HepG2 (cell line): ENCODE data around the gene USP7. TPM values are rescaled to one million over a fixed set of nuclear protein-coding genes. Genes with fewer than 3 reads are reported as not detected.

Experiments
- DR1 ChIP-seq: sonication (generic); formaldehyde crosslinking; IDR thresholded peaks from 2 replicates; pipeline ENCODE4 v1.8.0; 2021; ENCODE audit warnings: mild to moderate bottlenecking, missing genetic modification reagents, inconsistent platforms
- FOXA1 ChIP-seq, 2 experiments: fragments of 450-650 bp in 1 of 2; sonication (generic) in 1 of 2; formaldehyde crosslinking in 1 of 2; IDR thresholded peaks; 2 replicates each; pipeline versions ENCODE4 v1.4.0 to v1.6.1; 2016 to 2020; ENCODE audit warnings: missing genetic modification reagents in 1 of 2
- FOXM1 ChIP-seq: sonication (generic); formaldehyde crosslinking; IDR thresholded peaks from 2 replicates; pipeline ENCODE4 v1.5.0; 2020; ENCODE audit warnings: missing genetic modification reagents
- HNRNPLL ChIP-seq: fragments of 200-400 bp; formaldehyde crosslinking; IDR thresholded peaks from 2 replicates; pipeline ENCODE4 v1.6.1; 2017; ENCODE audit warnings: mild to moderate bottlenecking, low read depth, low read length; ENCODE audit not compliant: poor library complexity, severe bottlenecking
- HOXA5 ChIP-seq: sonication (generic); formaldehyde crosslinking; IDR thresholded peaks from 2 replicates; pipeline ENCODE4 v1.4.0; 2020; ENCODE audit warnings: missing genetic modification reagents
- MAFF ChIP-seq: IDR thresholded peaks from 2 replicates; pipeline ENCODE4 v1.6.1; 2011; ENCODE audit warnings: low read depth, low read length, improper control_type of control experiment
- NRL ChIP-seq: sonication (generic); formaldehyde crosslinking; IDR thresholded peaks from 2 replicates; pipeline ENCODE4 v1.5.0; 2020; ENCODE audit warnings: missing genetic modification reagents, mild to moderate bottlenecking, moderate library complexity, borderline replicate concordance
- SATB2 ChIP-seq: sonication (generic); formaldehyde crosslinking; IDR thresholded peaks from 2 replicates; pipeline ENCODE4 v1.5.0; 2020; ENCODE audit warnings: missing genetic modification reagents
- TCF7L2 ChIP-seq: IDR thresholded peaks from 2 replicates; pipeline ENCODE4 v1.6.1; 2011; ENCODE audit warnings: mild to moderate bottlenecking, low read depth, low read length, moderate library complexity
- ZFY ChIP-seq: sonication (generic); formaldehyde crosslinking; IDR thresholded peaks from 2 replicates; pipeline ENCODE4 v1.4.0; 2020; ENCODE audit warnings: missing genetic modification reagents
- ZFYVE20 ChIP-seq: sonication (generic); formaldehyde crosslinking; IDR thresholded peaks from 2 replicates; pipeline ENCODE4 v1.8.0; 2023; ENCODE audit warnings: low read depth, mild to moderate bottlenecking, moderate library complexity, missing genetic modification reagents, borderline replicate concordance
- ZNF235 ChIP-seq: sonication (generic); formaldehyde crosslinking; IDR thresholded peaks from 2 replicates; pipeline ENCODE4 v1.8.1; 2023; ENCODE audit warnings: mild to moderate bottlenecking, missing genetic modification reagents, borderline replicate concordance
- ZNF296 ChIP-seq: sonication (generic); formaldehyde crosslinking; conservative IDR thresholded peaks from 2 replicates; pipeline ENCODE4 v1.5.0; 2020; ENCODE audit warnings: mild to moderate bottlenecking, missing genetic modification reagents
- ZNF451 ChIP-seq: sonication (generic); formaldehyde crosslinking; IDR thresholded peaks from 2 replicates; pipeline ENCODE4 v1.5.0; 2020; ENCODE audit warnings: mild to moderate bottlenecking, missing genetic modification reagents
- ZNF615 ChIP-seq: sonication (generic); formaldehyde crosslinking; IDR thresholded peaks from 2 replicates; pipeline ENCODE4 v1.5.0; 2020; ENCODE audit warnings: mild to moderate bottlenecking, missing genetic modification reagents, borderline replicate concordance
- ZNF746 ChIP-seq: sonication (generic); formaldehyde crosslinking; IDR thresholded peaks from 2 replicates; pipeline ENCODE4 v1.8.0; 2022; ENCODE audit warnings: mild to moderate bottlenecking, missing genetic modification reagents
- ZNF773 ChIP-seq: sonication (generic); formaldehyde crosslinking; IDR thresholded peaks from 2 replicates; pipeline ENCODE4 v1.4.0; 2020; ENCODE audit warnings: missing genetic modification reagents, borderline replicate concordance
- ZNF792 ChIP-seq: IDR thresholded peaks from 2 replicates; pipeline ENCODE4 v1.6.1; 2016
- polyA plus RNA-seq, 8 experiments: library from polyadenylated mRNA; depleted of rRNA in 3 of 8; stranded (reverse) in 7 of 8; unstranded in 1 of 8; fragments of >200 nt; fragmentation: Illumina TruSeq in 4 of 8; extraction: Trizol in 4 of 8; gene quantifications; 2 replicates each; pipeline versions ENCODE4 v1.2.1 to v1.2.3, GENCODE V29; 2011 to 2016; ENCODE audit warnings: low read depth in 4 of 8, missing spikeins in 1 of 8, mixed read lengths in 1 of 8; ENCODE audit not compliant: insufficient read depth in 1 of 8
- total RNA-seq, 5 experiments: library from RNA; depleted of rRNA; stranded (reverse); fragments of >200 nt; fragmentation: Illumina TruSeq; extraction: Trizol; gene quantifications; 2 replicates each; pipeline ENCODE4 v1.2.3, GENCODE V29; 2016; ENCODE audit warnings: low read depth in 1 of 5
- TF ChIP-seq, protein P1 (sequence below): sonication (generic); formaldehyde crosslinking; IDR thresholded peaks from 2 replicates; pipeline ENCODE4 v1.8.1; 2023; ENCODE audit warnings: mild to moderate bottlenecking, missing genetic modification reagents
- TF ChIP-seq, protein P2 (sequence below): sonication (generic); formaldehyde crosslinking; IDR thresholded peaks from 2 replicates; pipeline ENCODE4 v1.4.0; 2020; ENCODE audit warnings: mild to moderate bottlenecking, missing genetic modification reagents

Gene USP7
- total and polyA plus RNA-seq, 2 of the 13 experiments (the other 11 are each of a cell fraction or from before 2014, with no cell fraction given), result 52.5 to 173 TPM

DNA sequence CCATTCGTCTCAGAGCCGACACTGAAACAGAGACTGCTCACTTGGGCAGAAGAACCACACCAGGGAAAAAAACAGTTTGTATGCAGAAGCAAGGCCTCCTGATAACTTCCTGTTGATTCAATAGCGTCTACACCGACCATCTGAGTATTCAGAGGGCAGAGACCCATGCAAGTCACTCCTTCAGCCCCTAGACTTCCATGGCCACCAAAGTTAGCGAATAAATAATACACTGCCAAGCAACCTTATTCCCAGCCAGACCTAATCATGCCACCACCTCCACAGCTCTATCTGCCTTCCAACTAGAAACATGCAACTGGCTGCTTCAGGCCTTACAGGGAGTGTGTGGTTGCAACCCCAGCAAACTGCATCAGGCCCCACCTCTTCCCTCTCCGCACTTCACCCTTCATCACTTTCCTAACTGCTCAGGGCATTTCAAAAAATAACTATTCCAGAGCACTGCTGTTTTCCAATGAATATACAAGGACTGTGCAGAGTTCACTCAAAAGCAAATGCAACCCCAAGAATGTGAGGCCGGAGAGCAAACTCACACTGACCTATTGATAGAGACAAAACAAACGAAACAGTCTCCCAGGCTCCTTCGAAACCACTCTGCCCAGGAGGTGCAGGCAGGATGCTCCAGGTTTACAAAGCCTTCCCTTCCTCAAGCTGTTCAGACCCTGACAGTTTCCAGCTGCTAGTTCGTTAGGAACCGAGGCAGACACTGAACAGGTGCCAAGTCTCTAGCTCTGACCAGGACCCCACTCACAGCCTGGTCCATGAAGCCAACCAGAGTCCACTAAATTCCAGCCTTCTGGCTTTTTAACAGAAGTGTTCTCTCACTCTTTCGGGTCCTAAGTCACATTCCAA lies 3.6 kb downstream of the USP7 start (continued):
- TF ChIP-seq FOXA1 (IDR thresholded peaks at IDR 0.05) (no peak), FOXA1 (CRISPR knock-in tag; IDR thresholded peaks at IDR 0.05) (peak; percentile 79), ZFY (CRISPR knock-in tag) (peak; percentile 27; the same call in 1 of the 2 replicates), ZNF451 (CRISPR knock-in tag) (no peak), SATB2 (no peak), HNRNPLL (no peak), ZNF296 (CRISPR knock-in tag) (peak; percentile 50; the same call in 1 of the 2 replicates), TCF7L2 (no peak), ZNF235 (CRISPR knock-in tag) (no peak), ZNF792 (CRISPR knock-in tag) (peak; percentile 81), ZNF746 (peak; percentile 64; the same call in 1 of the 2 replicates), NRL (no peak), ZFYVE20 (no peak; the same call in 1 of the 2 replicates), MAFF (peak; percentile 0; the same call in 1 of the 2 replicates), ZNF773 (CRISPR knock-in tag) (no peak), FOXM1 (CRISPR knock-in tag) (peak; percentile 99), HOXA5 (CRISPR knock-in tag) (no peak), DR1 (CRISPR knock-in tag) (no peak), ZNF615 (CRISPR knock-in tag) (0 out of 2 replicates have a peak, but pooled peaks have one; percentile 21)
- TF ChIP-seq, protein P1, sequence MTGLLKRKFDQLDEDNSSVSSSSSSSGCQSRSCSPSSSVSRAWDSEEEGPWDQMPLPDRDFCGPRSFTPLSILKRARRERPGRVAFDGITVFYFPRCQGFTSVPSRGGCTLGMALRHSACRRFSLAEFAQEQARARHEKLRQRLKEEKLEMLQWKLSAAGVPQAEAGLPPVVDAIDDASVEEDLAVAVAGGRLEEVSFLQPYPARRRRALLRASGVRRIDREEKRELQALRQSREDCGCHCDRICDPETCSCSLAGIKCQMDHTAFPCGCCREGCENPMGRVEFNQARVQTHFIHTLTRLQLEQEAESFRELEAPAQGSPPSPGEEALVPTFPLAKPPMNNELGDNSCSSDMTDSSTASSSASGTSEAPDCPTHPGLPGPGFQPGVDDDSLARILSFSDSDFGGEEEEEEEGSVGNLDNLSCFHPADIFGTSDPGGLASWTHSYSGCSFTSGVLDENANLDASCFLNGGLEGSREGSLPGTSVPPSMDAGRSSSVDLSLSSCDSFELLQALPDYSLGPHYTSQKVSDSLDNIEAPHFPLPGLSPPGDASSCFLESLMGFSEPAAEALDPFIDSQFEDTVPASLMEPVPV (CRISPR knock-in tag), result 0 out of 2 replicates have a peak, but pooled peaks have one; percentile 56
- TF ChIP-seq, protein P2, sequence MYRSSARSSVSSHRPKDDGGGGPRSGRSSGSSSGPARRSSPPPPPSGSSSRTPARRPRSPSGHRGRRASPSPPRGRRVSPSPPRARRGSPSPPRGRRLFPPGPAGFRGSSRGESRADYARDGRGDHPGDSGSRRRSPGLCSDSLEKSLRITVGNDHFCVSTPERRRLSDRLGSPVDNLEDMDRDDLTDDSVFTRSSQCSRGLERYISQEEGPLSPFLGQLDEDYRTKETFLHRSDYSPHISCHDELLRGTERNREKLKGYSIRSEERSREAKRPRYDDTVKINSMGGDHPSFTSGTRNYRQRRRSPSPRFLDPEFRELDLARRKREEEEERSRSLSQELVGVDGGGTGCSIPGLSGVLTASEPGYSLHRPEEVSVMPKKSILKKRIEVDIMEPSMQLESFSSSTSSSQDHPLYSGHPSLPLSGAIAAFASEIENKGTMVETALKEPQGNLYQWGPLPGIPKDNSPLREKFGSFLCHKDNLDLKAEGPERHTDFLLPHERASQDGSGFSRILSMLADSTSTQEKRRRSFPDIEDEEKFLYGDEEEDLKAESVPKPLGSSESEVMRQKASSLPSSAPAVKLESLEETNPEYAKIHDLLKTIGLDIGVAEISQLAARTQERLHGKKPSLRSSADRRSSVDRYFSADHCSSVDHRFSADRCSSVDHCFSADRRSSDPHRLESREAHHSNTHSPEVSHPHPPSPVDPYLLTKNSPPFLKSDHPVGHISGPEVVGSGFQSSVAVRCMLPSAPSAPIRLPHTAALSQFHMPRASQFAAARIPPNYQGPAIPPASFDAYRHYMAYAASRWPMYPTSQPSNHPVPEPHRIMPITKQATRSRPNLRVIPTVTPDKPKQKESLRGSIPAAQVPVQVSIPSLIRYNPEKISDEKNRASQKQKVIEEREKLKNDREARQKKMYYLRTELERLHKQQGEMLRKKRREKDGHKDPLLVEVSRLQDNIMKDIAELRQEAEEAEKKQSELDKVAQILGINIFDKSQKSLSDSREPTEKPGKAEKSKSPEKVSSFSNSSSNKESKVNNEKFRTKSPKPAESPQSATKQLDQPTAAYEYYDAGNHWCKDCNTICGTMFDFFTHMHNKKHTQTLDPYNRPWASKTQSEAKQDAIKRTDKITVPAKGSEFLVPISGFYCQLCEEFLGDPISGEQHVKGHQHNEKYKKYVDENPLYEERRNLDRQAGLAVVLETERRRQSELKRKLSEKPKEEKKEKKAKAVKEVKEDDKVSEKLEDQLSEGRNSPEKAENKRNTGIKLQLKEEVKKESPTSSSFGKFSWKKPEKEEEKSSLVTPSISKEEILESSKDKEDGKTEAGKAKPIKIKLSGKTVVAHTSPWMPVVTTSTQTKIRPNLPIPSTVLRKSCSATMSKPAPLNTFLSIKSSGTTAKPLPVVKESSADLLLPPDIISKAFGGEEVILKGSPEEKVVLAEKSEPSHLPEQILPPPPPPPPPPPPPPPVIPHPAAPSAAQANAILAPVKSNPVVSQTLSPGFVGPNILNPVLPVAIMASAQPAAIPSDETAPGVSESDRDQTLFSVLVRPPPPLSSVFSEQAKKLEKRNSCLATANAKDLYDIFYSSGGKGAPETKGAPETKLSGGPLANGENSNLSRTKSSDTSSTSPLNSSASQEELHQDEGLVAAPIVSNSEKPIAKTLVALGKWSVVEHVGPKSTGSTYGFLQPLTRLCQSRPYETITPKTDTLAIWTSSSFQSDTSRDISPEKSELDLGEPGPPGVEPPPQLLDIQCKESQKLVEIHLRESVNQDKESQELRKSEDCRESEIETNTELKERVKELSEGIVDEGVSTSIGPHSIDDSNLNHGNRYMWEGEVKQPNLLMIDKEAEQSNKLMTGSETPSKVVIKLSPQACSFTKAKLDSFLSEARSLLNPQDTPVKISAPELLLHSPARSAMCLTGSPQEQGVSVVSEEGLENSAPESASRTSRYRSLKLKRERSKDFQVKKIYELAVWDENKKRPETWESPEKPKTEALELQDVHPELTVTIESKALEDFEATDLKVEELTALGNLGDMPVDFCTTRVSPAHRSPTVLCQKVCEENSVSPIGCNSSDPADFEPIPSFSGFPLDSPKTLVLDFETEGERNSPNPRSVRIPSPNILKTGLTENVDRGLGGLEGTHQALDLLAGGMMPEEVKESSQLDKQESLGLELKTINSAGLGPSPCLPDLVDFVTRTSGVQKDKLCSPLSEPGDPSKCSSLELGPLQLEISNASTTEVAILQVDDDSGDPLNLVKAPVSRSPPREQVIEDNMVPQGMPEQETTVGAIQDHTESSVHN (CRISPR knock-in tag), result peak; percentile 79; the same call in 1 of the 2 replicates
